Measurements from ENCODE around the gene EI24.
"Not testable (repeated sequence)": the region's sequence is repeated elsewhere in the genome, so short reads cannot be mapped to it uniquely, and the experiment has no call there.

Gene EI24

GRCh38 chr11:125532668-125533067 is 36.6 kb upstream of the EI24 start:
- no peak for DNase-seq (ENCODE audit: low read depth in 1 of 2, low spot score in 1 of 2)
- Histone ChIP-seq H3K27ac (replicated peaks) (no peak overlapping the region), H3K4me3 (replicated peaks; ENCODE audit: insufficient read depth, low read length) (no peak overlapping the region), H3K27me3 (ENCODE audit: insufficient read depth, poor library complexity, severe bottlenecking) (no peaks in the 10 kb centered on the region)
- no peak for TF ChIP-seq GABPA (IDR thresholded peaks at IDR 0.05; ENCODE audit: low read depth)
- no peak for TF ChIP-seq SPI1 (IDR thresholded peaks at IDR 0.05; ENCODE audit: borderline replicate concordance, low read depth)
- no peak for TF ChIP-seq POLR2AphosphoS5 (IDR thresholded peaks at IDR 0.05; ENCODE audit: low read depth)
- TF ChIP-seq REST (IDR thresholded peaks at IDR 0.05; ENCODE audit: insufficient replicate concordance, low read depth), result no peak
- no peak for TF ChIP-seq CTCF (IDR thresholded peaks at IDR 0.05; ENCODE audit: insufficient read depth, low read length)

- no peak for TF ChIP-seq SPI1 (IDR thresholded peaks at IDR 0.05; ENCODE audit: borderline replicate concordance, low read depth)
- no peak for TF ChIP-seq REST (IDR thresholded peaks at IDR 0.05; ENCODE audit: insufficient replicate concordance, low read depth)
- TF ChIP-seq POLR2AphosphoS5 (IDR thresholded peaks at IDR 0.05; ENCODE audit: low read depth), result no peak
- TF ChIP-seq GABPA (IDR thresholded peaks at IDR 0.05; ENCODE audit: low read depth), result no peak
- TF ChIP-seq CTCF (IDR thresholded peaks at IDR 0.05; ENCODE audit: insufficient read depth, low read length), result no peak
- no peak for DNase-seq (ENCODE audit: low read depth in 1 of 2, low spot score in 1 of 2)
- Histone ChIP-seq H3K27ac (replicated peaks) (no peak overlapping the region), H3K27me3 (ENCODE audit: insufficient read depth, poor library complexity, severe bottlenecking) (no peaks in the 10 kb centered on the region), H3K4me3 (replicated peaks; ENCODE audit: insufficient read depth, low read length) (no peak overlapping the region)
Measured at GRCh38 chr11:125535585-125535984, 33.7 kb upstream of the EI24 start.

- H3K27ac ChIP-seq (replicated peaks); H3K4me3 ChIP-seq (replicated peaks; ENCODE audit: insufficient read depth, low read length); H3K27me3 ChIP-seq (ENCODE audit: insufficient read depth, poor library complexity, severe bottlenecking); DNase-seq (ENCODE audit: low read depth in 1 of 2, low spot score in 1 of 2): not testable (repeated sequence)
Measured at GRCh38 chr11:125536834-125537233, 32.4 kb upstream of the EI24 start.

DNA sequence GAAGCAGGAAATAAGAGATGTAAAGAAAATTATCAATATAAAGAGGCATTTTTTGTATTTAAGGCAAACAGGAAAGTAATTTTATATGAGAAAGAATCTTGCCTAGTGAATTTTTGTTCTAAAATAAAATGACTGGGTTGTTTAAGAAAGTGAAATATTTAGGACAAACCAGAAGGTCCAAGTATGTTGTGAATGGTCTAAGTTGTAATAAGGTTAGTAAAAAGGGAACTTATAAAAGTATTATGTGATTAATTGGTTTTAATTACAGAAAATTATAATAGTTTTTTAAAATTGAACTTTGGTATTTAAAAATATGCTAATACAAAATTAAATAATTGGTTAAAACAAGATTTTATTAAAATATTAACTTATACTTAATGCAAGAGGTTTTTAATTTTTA is 26.6 kb upstream of the EI24 start:
- TF ChIP-seq POLR2AphosphoS5 (IDR thresholded peaks at IDR 0.05; ENCODE audit: low read depth) (no peak), GABPA (IDR thresholded peaks at IDR 0.05; ENCODE audit: low read depth) (no peak), REST (IDR thresholded peaks at IDR 0.05; ENCODE audit: insufficient replicate concordance, low read depth) (no peak)
- Histone ChIP-seq H3K27me3 (ENCODE audit: insufficient read depth, poor library complexity, severe bottlenecking) (no peaks in the 10 kb centered on the region), H3K4me3 (replicated peaks; ENCODE audit: insufficient read depth, low read length) (no peak overlapping the region), H3K27ac (replicated peaks) (no peak overlapping the region)
- no peak for DNase-seq (ENCODE audit: low read depth in 1 of 2, low spot score in 1 of 2)

Data from HL-60 (cell line).